Measurements from ENCODE around the gene VPS35L.
A peak's percentile ranks its signal among the peaks of the same experiment; 100 is the strongest.
"Not testable (repeated sequence)": the region's sequence is repeated elsewhere in the genome, so short reads cannot be mapped to it uniquely, and the experiment has no call there.

Gene VPS35L

DNA sequence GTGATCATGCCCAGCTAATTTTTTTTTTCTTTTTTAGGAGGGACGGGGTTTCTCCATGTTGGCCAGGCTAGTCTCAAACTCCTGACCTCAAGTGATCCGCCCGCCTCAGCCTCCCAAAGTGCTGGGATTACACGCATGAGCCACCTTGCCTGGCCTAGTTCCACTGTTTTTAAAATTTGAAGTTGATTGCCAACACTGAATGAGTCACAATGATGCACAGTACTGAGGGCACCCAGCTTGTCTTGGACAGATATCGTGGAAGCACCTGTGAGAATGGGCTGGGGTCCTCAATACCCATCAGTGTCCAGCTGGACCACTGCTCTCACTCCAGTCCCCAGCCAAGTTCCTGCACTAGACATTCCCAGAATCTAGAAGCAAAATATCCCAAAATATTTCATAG, 160.1 kb downstream of the VPS35L start:
- DNase-seq: no peak

DNA sequence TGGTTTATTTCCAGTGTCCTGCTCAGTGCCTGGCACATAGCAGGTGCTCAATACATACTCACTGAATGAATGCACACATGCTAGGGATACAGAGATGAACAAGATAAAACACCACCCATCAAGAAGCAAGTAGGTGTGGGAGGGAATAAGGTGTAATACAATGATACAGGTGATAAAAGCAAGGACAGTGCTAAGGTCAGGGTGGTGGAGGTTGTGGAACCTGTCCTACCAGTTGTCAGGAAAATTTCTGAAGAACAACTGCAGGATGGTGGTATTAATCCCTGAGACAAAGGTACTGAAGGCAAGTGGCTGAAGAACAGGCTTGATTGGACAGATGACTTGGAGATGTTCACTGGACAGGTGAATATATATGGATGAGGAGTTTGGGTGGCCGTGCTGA, 160.7 kb downstream of the VPS35L start:
- DNase-seq: no peak

DNA sequence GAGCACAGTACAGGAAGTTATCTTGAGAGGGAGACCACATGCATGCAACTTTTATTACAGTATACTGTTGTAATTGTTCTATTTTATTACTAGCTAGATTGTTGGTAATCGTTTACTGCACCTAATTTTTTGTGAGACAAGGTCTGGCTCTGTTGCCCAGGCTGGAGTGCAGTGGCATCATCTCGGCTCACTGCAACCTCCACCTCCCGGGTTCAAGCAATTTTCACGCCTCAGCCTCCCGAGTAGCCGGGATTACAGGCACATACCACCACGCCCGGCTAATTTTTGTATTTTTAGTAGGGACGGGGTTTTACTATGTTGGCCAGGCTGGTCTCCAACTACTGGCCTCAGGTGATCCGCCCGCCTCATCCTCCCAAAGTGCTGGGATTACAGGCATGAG, 161.2 kb downstream of the VPS35L start:
- DNase-seq: not testable (repeated sequence)

DNA sequence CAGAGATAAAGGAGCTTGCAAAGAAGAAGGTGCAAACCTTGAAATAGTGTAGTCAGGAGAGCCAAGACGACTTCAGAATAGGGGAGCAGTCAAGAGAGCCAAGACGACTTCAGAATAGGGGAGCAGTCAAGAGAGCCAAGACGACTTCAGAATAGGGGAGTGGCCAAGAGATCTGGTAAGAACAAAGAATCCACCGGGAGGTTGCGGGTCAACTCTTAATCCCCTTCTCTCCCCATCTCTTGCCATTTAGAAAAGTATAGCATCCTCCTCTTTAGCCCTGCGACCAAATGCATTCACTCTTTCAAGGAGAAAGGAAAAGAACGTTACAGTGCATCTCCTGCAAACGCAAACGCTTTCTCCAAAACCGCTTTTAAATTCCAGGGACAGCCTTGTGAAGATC, 161.8 kb downstream of the VPS35L start:
- no peak for DNase-seq

- peak; percentile 84 for DNase-seq
These were observed 162.5 kb downstream of the VPS35L start, which contains the start of the genes IQCK and KNOP1 for GRCh38 chr16:19717741-19718623. Gene IQCK, plus strand, starts transcription at chr16:19718271. Its CDS starts 36 bp downstream, at chr16:19718307. Gene KNOP1, minus strand, starts transcription at chr16:19718227. Its CDS starts 3,192 bp downstream, at chr16:19715035.

DNA sequence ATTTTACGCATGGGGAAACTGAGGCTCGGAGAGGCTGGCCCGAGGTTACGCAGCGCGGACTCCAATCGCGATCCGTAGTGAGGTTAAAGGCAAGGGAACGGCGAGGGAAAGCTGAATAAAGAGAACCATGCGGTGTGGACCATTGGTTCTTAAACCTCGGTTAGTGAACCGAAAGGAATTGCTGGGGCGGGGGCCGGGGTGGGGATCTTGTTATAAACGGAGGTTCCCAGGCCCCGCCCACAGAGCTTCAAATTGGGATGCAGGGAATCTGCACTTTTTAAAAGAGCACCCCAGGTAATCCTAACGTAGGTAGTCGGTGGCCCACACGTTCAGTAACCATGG, 163.1 kb downstream of the VPS35L start:
- no peak for DNase-seq

DNA sequence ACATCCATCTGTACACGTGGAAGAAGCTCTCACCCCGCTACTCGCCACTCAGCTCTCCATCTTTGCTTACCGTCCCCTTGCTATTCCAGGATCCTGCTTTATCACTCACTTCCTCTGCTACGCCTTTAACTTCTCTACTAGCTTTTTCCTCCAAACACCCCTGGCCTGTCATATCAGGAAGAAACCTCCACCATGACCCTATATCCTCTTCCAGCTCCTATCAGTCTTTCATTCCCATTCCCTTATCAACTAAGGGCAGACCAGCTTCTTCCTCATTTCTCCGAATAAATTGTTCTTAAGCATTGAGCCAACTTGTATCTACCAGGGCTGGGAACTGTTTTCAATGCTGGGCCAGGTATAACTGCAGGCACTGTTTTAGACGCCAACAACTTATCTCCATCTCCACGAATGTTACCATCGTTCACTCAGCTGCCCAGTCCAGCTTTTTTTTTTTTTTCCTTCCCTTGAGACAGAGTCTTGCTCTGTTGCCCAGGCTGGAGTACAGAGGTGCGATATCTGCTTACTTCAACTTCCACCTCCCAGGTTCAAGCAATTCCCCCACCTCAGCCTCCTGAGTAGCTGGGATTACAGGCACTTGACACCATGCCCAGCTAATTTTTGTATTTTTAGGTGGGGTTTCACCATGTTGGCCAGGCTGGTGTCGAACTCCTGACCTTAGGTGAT, 166.9 kb downstream of the VPS35L start:
- no peak for DNase-seq

DNA sequence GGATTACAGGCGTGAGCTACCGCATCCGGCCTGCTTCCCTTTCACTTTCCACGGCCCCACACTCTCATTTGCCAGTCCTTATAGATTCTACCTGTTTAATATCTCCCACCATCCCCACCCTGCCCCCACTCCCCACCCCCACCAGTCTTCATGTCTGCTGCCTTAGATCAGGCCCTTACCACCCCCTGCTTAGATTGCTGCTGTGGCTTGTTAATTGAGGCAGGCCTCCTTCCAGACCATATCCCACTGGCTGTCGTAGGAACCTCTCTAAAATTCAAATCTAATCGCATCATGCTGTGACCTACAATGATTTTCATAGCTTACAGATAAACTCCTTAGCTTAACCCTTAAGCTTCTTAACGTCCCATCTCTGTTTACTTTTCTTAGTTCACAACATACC, 167.5 kb downstream of the VPS35L start:
- DNase-seq: no peak

DNA sequence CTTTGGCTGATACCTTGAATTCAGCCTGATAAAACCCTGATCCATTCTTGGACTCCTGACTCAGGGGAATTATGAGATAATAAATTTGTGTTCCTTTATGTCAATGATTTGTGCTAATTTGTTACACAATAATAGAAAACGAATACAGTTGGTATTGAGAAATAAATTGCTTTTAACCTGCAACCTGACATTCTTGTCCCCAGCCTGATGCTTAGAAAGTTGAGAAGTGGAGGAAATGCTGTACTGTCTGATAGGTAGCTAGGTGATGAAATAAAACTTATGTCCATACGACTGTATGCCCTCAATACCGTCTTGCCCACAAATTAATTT, 173.1 kb downstream of the VPS35L start:
- DNase-seq: no peak

DNA sequence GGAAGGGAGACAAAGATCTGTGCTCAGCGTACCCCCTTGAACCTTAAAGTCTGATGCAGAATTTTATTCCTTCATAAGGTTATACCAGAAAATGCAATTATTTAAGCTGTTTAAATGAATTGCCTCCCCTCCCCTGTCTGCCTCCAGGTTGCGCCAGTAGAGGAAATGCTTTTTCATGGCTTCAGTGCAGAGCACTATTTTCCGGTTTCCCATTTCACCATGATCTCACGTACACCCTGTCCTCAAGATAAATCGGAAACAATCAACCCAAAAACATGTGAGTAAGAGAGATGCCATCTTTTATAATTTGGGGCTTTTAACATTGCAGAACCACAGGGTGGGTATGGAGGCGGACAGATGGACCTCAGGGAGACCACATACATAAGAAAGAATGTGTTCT, 178.0 kb downstream of the VPS35L start:
- DNase-seq: no peak

DNA sequence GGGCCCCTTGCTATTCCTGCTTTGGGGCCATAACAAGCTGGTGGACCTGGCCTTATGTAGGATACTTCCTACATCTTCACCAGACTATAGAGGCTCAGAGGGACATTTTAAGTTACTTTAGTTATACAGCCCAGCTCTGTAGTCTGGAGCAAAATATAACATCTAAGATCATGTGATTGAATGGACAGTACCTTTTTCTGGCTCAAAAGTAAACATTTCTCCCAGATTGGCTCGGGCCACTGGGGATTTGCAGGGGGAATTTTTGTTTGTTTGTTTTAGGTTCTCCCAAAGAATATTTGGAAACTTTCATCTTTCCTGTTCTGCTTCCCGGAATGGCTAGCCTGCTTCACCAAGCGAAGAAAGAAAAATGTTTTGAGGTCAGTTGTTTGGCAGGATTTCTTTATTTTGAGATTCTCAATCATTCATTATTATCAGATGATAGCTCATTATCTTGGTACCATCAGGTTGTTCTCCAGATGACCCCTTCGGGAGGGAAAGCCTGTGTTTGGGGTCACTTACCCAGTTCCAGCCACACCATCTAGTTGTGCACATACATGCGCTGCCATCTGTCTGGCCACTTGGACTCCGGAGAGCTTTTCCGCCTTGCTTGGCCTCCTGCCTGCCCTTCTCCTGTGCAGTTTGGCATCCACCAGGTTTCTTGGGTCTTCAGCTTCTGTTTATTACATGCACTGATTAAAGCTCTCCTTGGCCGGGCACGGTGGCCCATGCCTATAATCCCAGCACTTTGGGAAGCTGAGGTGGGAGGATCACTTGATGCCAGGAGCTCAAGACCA, 179.8 kb downstream of the VPS35L start:
- DNase-seq: no peak

DNA sequence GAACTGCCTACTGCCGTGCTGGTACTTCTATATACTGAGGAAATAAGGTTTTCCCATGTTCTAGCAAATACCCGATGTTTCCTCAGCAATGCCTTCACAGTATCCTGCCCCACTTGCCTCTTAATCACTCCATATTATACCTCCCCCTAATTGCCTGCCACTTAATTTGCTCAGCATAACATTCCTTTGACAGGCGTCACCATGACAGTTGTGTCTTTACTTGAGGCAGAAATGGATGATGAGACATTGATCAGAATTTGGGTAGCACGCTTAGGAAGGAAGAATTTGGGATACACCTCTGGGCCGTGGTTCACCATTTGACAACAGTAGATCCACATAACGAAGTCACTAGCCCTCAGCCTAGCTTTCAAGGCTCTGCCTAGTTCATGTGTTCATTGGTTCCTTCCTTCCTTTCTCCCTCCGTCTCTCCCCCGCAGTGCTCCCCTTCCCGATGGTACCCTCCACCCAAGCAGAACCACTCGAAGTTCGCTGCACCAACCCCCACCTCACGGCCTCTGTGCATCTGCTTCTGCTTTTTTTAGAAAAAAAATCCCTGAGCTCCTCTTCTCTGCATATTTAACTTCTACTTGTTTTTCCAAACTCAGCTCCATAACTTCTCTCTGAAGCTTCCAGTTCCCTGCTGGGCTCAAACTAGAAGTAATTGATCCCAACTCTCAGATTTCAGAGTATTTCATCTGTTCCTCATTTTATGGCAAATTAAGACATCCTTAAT, 182.0 kb downstream of the VPS35L start:
- no peak for DNase-seq

GRCh38 chr16:19741354-19741753, 185.9 kb downstream of the VPS35L start:
- DNase-seq: no peak

DNA sequence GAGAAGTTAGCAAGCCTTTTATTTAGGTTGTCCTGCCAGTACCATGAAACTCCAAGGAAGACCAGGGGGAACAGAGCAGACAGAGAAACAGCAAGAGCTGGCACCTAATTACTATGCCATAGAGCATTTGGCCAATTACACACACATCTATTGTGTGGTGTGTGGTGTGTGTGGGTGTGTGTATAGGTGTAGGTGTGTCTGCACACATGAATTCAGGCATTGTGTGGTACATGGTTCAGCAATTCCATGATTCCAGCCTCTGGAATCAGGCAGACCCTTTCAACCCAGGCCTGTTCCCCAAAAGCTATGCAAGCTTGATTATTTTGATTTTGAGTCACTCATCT, 188.3 kb downstream of the VPS35L start:
- no peak for DNase-seq

DNA sequence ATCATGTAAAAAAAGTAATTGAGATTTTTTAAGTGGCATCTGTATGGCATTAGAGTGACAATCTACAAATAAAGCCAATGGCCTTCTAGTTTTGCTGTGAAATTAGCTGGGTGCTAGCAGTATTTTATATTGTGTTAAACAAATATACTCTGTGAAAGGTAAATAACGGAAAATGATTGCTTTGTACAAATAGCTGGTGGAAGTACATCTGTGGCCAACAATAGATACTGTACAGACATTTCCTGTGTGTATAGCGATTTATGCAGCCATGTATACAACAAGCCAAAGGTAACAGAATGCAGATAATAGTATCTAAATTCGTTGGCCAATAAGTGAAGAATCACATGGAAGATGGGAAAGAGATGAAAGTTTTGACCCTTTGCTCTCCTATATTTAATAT, 189.2 kb downstream of the VPS35L start:
- DNase-seq: no peak

DNA sequence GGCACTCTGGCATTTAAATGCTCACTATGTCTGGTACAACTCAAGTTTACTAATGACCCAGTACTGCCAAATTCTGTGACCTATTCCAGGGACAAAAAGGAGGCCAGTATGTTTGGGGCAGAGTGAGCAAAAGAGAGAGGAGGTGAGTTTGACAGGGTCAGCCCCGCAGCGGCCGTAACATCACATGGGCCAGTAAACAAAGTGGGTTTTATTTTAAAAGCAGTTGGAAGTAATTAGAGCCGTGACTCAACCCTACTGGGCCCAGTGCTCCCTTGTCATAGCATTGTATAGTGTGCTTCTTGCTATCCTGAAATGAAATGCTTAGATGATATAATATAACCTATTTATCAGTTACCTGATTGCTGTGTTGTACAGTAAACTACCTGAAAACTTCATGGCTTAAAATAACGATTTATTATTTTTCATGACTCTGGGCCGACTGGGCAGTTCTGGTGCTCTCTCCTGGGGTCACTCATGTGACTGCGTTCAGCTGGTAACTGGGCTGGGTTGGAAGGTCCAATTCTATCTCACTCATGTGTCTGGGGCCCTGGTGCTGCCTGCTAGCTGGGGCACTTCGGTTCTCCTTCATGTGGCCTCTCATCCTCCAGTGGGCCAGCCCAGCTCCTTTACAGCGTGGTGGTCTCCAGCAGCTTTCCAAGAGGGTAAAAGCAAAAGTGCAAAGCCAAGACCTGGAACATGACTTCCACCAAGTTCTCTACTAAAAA, 189.9 kb downstream of the VPS35L start:
- DNase-seq: no peak

- DNase-seq: no peak
These were observed 191.1 kb downstream of the VPS35L start for GRCh38 chr16:19746561-19746960.

GRCh38 chr16:19748389-19749168, 193.1 kb downstream of the VPS35L start:
- DNase-seq: no peak

DNA sequence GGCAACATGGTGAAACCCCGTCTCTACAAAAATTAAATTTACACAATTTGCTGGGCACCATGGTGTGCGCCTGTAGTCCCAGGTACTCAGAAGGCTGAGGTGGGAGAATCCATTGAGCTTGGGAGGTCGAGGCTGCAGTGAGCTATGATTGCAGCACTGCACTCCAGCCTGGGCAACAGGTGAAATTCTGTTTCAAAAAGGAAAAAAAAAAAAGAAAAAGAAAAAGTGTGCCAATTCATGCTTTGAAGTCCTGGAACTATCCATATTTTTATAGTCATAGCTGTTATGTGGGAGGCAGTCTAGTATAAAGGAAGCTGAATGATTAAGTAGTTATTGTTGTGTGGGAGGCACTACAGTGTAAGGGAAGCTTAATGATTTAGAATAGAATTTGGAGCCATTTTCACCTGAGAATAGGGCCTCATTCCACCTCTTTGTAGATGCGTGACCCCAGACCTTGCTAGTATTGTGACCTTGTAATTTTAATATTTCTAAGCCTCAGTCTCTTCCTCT, 194.1 kb downstream of the VPS35L start:
- no peak for DNase-seq
